ENCODE data around the gene ITGA3. TPM values are rescaled to one million over a fixed set of nuclear protein-coding genes. Genes with fewer than 3 reads are reported as not detected.

Gene ITGA3
- total RNA-seq, 1 experiment from 2014 or later = 426 TPM

GRCh38 chr17:50127697-50128361 lies 71.9 kb downstream of the ITGA3 start:
- peak; percentile 49 for DNase-seq (ENCODE audit: low read depth)

GRCh38 chr17:50128441-50129352 lies 72.8 kb downstream of the ITGA3 start:
- DNase-seq (ENCODE audit: low read depth) = no peak

GRCh38 chr17:50129353-50129727 lies 73.4 kb downstream of the ITGA3 start:
- DNase-seq (ENCODE audit: low read depth) = no peak

- DNase-seq (ENCODE audit: low read depth) = peak; percentile 42
Observed at GRCh38 chr17:50129728-50130558, 74.0 kb downstream of the ITGA3 start, which contains the start of gene SAMD14. Gene SAMD14, minus strand, starts transcription at chr17:50130160. Its CDS starts 5,201 bp downstream, at chr17:50124959.

- DNase-seq (ENCODE audit: low read depth) = no peak
Observed at GRCh38 chr17:50130559-50131305, 74.8 kb downstream of the ITGA3 start.

- no peak for DNase-seq (ENCODE audit: low read depth)
Observed at GRCh38 chr17:50132104-50132794, 76.3 kb downstream of the ITGA3 start.

- peak; percentile 57 for DNase-seq (ENCODE audit: low read depth)
Observed at GRCh38 chr17:50133028-50133768, 77.3 kb downstream of the ITGA3 start.

- no peak for DNase-seq (ENCODE audit: low read depth)
Observed at GRCh38 chr17:50133769-50134099, 77.8 kb downstream of the ITGA3 start.

GRCh38 chr17:50134206-50135110 lies 78.5 kb downstream of the ITGA3 start:
- no peak for DNase-seq (ENCODE audit: low read depth)

GRCh38 chr17:50135316-50136095 lies 79.6 kb downstream of the ITGA3 start:
- DNase-seq (ENCODE audit: low read depth) = no peak

GRCh38 chr17:50136096-50136687 lies 80.3 kb downstream of the ITGA3 start:
- no peak for DNase-seq (ENCODE audit: low read depth)

- DNase-seq (ENCODE audit: low read depth) = no peak
Observed at GRCh38 chr17:50137042-50137441, 81.1 kb downstream of the ITGA3 start.

GRCh38 chr17:50139185-50139783 lies 83.4 kb downstream of the ITGA3 start:
- no peak for DNase-seq (ENCODE audit: low read depth)

All from LHCN-M2 (cell line).